Neutrophil (primary cell): ENCODE data around the gene ANKRD11.
"Not testable (repeated sequence)": the region's sequence is repeated elsewhere in the genome, so short reads cannot be mapped to it uniquely, and the experiment has no call there.

Experiments
- H3K27ac ChIP-seq: fragments of 200-600 bp; sonication (generic); 2 replicates; pipeline ENCODE4 v1.5.1; 2016; ENCODE audit warnings: mild to moderate bottlenecking, moderate library complexity
- H3K27me3 ChIP-seq: fragments of 200-600 bp; sonication (generic); 2 replicates; pipeline ENCODE4 v1.6.0; 2016; ENCODE audit warnings: mild to moderate bottlenecking
- H3K36me3 ChIP-seq: fragments of 200-600 bp; sonication (generic); 2 replicates; pipeline ENCODE4 v1.5.1; 2017
- H3K4me1 ChIP-seq, 2 experiments: fragments of 200-600 bp in 1 of 2; sonication (generic) in 1 of 2; 1 replicate in 1 of 2; 2 replicates in 1 of 2; pipeline versions ENCODE4 v1.5.1 to v1.6.1; 2013 to 2016; ENCODE audit warnings: low read depth in 1 of 2, low read length in 1 of 2, mild to moderate bottlenecking in 1 of 2, moderate library complexity in 1 of 2; ENCODE audit not compliant: control insufficient read depth in 1 of 2, insufficient read depth in 1 of 2
- H3K4me3 ChIP-seq, 2 experiments: fragments of 200-600 bp in 1 of 2; sonication (generic) in 1 of 2; 1 replicate in 1 of 2; 2 replicates in 1 of 2; pipeline ENCODE4 v1.5.1; 2013 to 2016; ENCODE audit warnings: low read depth in 1 of 2, low read length in 1 of 2, mild to moderate bottlenecking in 1 of 2, moderate library complexity in 1 of 2
- H3K9me3 ChIP-seq: fragments of 200-600 bp; sonication (generic); 2 replicates; pipeline ENCODE4 v1.5.1; 2016
- CTCF ChIP-seq: fragments of 200-600 bp; sonication (generic); IDR thresholded peaks from 2 replicates; pipeline ENCODE4 v1.5.1; 2016; ENCODE audit warnings: antibody characterized with exemption

ANKRD11 gene

GRCh38 chr16:89385712-89386111, 104.6 kb downstream of the ANKRD11 start:
- Histone ChIP-seq H3K4me1 (peaks cover 23 to 24% of the 10 kb centered on the region in 2 experiments), H3K36me3 (no peaks in the 10 kb centered on the region), H3K27ac (no peak overlapping the region), H3K9me3 (no peaks in the 10 kb centered on the region), H3K4me3 (no peak overlapping the region), H3K27me3 (no peaks in the 10 kb centered on the region)
- no peak for TF ChIP-seq CTCF

GRCh38 chr16:89384282-89384681, 106.1 kb downstream of the ANKRD11 start:
- no peak for TF ChIP-seq CTCF
- Histone ChIP-seq H3K9me3 (no peaks in the 10 kb centered on the region), H3K27me3 (no peaks in the 10 kb centered on the region), H3K36me3 (no peaks in the 10 kb centered on the region), H3K4me1 (peaks cover 27 to 29% of the 10 kb centered on the region in 2 experiments), H3K27ac (no peak overlapping the region), H3K4me3 (no peak overlapping the region)

GRCh38 chr16:89383095-89384003, 107.0 kb downstream of the ANKRD11 start:
- no peaks in the 10 kb centered on the region for H3K9me3 ChIP-seq
- no peaks in the 10 kb centered on the region for H3K36me3 ChIP-seq
- H3K27me3 ChIP-seq = no peaks in the 10 kb centered on the region
- no peak for TF ChIP-seq CTCF
- peak overlapping the region; percentile 60 for H3K27ac ChIP-seq
- H3K4me3 ChIP-seq = no peak overlapping the region
- peaks cover 26 to 27% of the 10 kb centered on the region in 2 experiments for H3K4me1 ChIP-seq

GRCh38 chr16:89382555-89382954, 107.8 kb downstream of the ANKRD11 start:
- H3K4me3 ChIP-seq, H3K36me3 ChIP-seq, H3K27me3 ChIP-seq, H3K9me3 ChIP-seq: not testable (repeated sequence)
- H3K27ac ChIP-seq = peak overlapping the region; percentile 60
- H3K4me1 ChIP-seq = peaks cover 22 to 25% of the 10 kb centered on the region in 2 experiments

GRCh38 chr16:89381788-89382187, 108.6 kb downstream of the ANKRD11 start:
- no peaks in the 10 kb centered on the region for H3K9me3 ChIP-seq
- no peak for TF ChIP-seq CTCF
- no peaks in the 10 kb centered on the region for H3K36me3 ChIP-seq
- peaks cover 22% of the 10 kb centered on the region in 2 experiments for H3K4me1 ChIP-seq
- H3K27me3 ChIP-seq = no peaks in the 10 kb centered on the region
- peak overlapping the region; percentile 23 for H3K27ac ChIP-seq
- no peak overlapping the region for H3K4me3 ChIP-seq

GRCh38 chr16:89380681-89381080, 109.7 kb downstream of the ANKRD11 start:
- peaks cover 22% of the 10 kb centered on the region in 2 experiments for H3K4me1 ChIP-seq
- no peaks in the 10 kb centered on the region for H3K27me3 ChIP-seq
- TF ChIP-seq CTCF = no peak
- peak overlapping the region; percentile 49 for H3K27ac ChIP-seq
- no peaks in the 10 kb centered on the region for H3K36me3 ChIP-seq
- H3K4me3 ChIP-seq = no peak overlapping the region
- no peaks in the 10 kb centered on the region for H3K9me3 ChIP-seq
